WTC11 (cell line): ENCODE data around the gene RAD17. TPM values are rescaled to one million over a fixed set of nuclear protein-coding genes. Genes with fewer than 3 reads are reported as not detected.
"Not testable (repeated sequence)": the region's sequence is repeated elsewhere in the genome, so short reads cannot be mapped to it uniquely, and the experiment has no call there.

Source experiments
- ATAC-seq: fragments of 200-7000 bp; cut with Tn5 transposase; 2 replicates; pipeline ENCODE4 v1.10.0; 2021; ENCODE audit warnings: mild to moderate bottlenecking, moderate library complexity
- CTCF ChIA-PET: fragments of 300-600 bp; sonication (Branson Sonifier 250); formaldehyde crosslinking; loops from one replicate; lab custom pipeline; 2021; ENCODE audit warnings: antibody characterized with exemption; lab: Charles Lee
- POLR2A ChIA-PET: fragments of 350-600 bp; sonication (Branson Sonifier 250); formaldehyde crosslinking; loops from one replicate; lab custom pipeline; 2021; ENCODE audit warnings: antibody characterized with exemption; lab: Charles Lee
- DNase-seq: peaks from one replicate; pipeline ENCODE4 v3.0.0; 2021; ENCODE audit warnings: low spot score
- H3K27ac Mint-ChIP-seq: 2 replicates; pipeline ENCODE4 v1.8.0; 2021; ENCODE audit warnings: mixed read lengths
- H3K27me3 Mint-ChIP-seq: 2 replicates; pipeline ENCODE4 v1.8.0; 2021; ENCODE audit warnings: low read depth, mild to moderate bottlenecking, moderate library complexity, mixed read lengths
- H3K36me3 Mint-ChIP-seq: 2 replicates; pipeline ENCODE4 v1.8.0; 2021; ENCODE audit warnings: mixed read lengths
- H3K4me1 Mint-ChIP-seq: 2 replicates; pipeline ENCODE4 v1.8.0; 2022; ENCODE audit warnings: mixed read lengths
- H3K4me3 Mint-ChIP-seq: 2 replicates; pipeline ENCODE4 v1.8.0; 2021; ENCODE audit warnings: mild to moderate bottlenecking, moderate library complexity, mixed read lengths
- H3K9me3 Mint-ChIP-seq: 2 replicates; pipeline ENCODE4 v1.8.0; 2021; ENCODE audit warnings: mixed read lengths
- CTCF ChIP-seq: fragments of 200-600 bp; IDR thresholded peaks from 2 replicates; pipeline ENCODE4 v1.8.0; 2022; ENCODE audit warnings: antibody characterized with exemption
- FOXK1 ChIP-seq: sonication (generic); formaldehyde crosslinking; IDR thresholded peaks from 2 replicates; pipeline ENCODE4 v1.8.0; 2022; ENCODE audit warnings: mild to moderate bottlenecking, moderate library complexity, missing genetic modification reagents
- FOXP1 ChIP-seq: sonication (generic); formaldehyde crosslinking; IDR thresholded peaks from 2 replicates; pipeline ENCODE4 v1.8.0; 2022; ENCODE audit warnings: missing genetic modification reagents, mild to moderate bottlenecking, moderate library complexity, borderline replicate concordance
- ZNF416 ChIP-seq: fragments of 250-450 bp; sonication (Bioruptor Pico); IDR thresholded peaks from 2 replicates; pipeline ENCODE4 v1.9.0; 2021; ENCODE audit warnings: mild to moderate bottlenecking, inconsistent platforms
- ZNF671 ChIP-seq: fragments of 250-450 bp; sonication (Bioruptor Pico); IDR thresholded peaks from 2 replicates; pipeline ENCODE4 v1.8.0; 2021; ENCODE audit warnings: mild to moderate bottlenecking
- total RNA-seq: library from RNA; stranded (reverse); gene quantifications from 3 replicates; pipeline ENCODE4 v1.2.3, GENCODE V29; 2021
- TF ChIP-seq, protein P1 (sequence below): sonication (generic); formaldehyde crosslinking; conservative IDR thresholded peaks from 2 replicates; pipeline ENCODE4 v1.8.1; 2023; ENCODE audit warnings: mild to moderate bottlenecking, low read depth, missing genetic modification reagents, moderate library complexity
- TF ChIP-seq, protein P2 (sequence below): sonication (generic); formaldehyde crosslinking; IDR thresholded peaks from 2 replicates; pipeline ENCODE4 v1.8.0; 2023; ENCODE audit warnings: missing genetic modification reagents, mild to moderate bottlenecking, borderline replicate concordance
- TF ChIP-seq, protein P3 (sequence below): sonication (generic); formaldehyde crosslinking; IDR thresholded peaks from 2 replicates; pipeline ENCODE4 v1.8.0; 2022; ENCODE audit warnings: missing genetic modification reagents
- TF ChIP-seq, protein P4 (sequence below): sonication (generic); formaldehyde crosslinking; IDR thresholded peaks from 2 replicates; pipeline ENCODE4 v1.8.1; 2022; ENCODE audit warnings: mild to moderate bottlenecking, moderate library complexity, missing genetic modification reagents

The RAD17 gene
- total RNA-seq, 1 experiment from 2014 or later: 32.6 TPM

GRCh38 chr5:69449511-69449910 lies 79.9 kb downstream of the RAD17 start (continued):
- no peak for TF ChIP-seq CTCF
- TF ChIP-seq ZNF416: no peak
- TF ChIP-seq, protein P1, sequence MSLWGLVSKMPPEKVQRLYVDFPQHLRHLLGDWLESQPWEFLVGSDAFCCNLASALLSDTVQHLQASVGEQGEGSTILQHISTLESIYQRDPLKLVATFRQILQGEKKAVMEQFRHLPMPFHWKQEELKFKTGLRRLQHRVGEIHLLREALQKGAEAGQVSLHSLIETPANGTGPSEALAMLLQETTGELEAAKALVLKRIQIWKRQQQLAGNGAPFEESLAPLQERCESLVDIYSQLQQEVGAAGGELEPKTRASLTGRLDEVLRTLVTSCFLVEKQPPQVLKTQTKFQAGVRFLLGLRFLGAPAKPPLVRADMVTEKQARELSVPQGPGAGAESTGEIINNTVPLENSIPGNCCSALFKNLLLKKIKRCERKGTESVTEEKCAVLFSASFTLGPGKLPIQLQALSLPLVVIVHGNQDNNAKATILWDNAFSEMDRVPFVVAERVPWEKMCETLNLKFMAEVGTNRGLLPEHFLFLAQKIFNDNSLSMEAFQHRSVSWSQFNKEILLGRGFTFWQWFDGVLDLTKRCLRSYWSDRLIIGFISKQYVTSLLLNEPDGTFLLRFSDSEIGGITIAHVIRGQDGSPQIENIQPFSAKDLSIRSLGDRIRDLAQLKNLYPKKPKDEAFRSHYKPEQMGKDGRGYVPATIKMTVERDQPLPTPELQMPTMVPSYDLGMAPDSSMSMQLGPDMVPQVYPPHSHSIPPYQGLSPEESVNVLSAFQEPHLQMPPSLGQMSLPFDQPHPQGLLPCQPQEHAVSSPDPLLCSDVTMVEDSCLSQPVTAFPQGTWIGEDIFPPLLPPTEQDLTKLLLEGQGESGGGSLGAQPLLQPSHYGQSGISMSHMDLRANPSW (CRISPR knock-in tag): no peak
- no peak for TF ChIP-seq ZNF671
- TF ChIP-seq FOXP1: no peak
- no peak for TF ChIP-seq FOXK1

DNA sequence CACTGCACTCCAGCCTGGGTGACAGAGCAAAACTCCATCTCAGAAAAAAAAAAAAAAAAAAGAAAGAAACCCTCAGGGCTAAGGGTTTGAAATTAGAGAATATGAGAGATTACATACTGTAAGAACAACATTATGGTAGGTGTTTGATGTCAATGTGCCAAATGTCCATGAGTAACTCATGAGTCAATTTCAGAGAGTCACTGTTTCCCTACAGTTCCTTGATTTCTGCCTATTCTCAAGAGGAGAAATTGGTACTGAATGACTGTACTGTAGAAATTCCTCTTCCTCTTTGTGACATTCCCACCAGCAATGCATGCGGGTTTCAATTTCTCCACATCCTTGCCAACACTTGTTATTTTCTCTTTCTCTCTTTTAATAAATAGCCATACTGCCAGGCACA lies 80.5 kb downstream of the RAD17 start:
- DNase-seq (no peak), ATAC-seq (no peak)
- H3K27me3 Mint-ChIP-seq: no peaks in the 10 kb centered on the region
- H3K4me3 Mint-ChIP-seq: no peak overlapping the region
- peaks cover 5% of the 10 kb centered on the region; the same call in 1 of the 2 replicates for H3K4me1 Mint-ChIP-seq
- POLR2A ChIA-PET: no interaction called here
- TF ChIP-seq, protein P2, sequence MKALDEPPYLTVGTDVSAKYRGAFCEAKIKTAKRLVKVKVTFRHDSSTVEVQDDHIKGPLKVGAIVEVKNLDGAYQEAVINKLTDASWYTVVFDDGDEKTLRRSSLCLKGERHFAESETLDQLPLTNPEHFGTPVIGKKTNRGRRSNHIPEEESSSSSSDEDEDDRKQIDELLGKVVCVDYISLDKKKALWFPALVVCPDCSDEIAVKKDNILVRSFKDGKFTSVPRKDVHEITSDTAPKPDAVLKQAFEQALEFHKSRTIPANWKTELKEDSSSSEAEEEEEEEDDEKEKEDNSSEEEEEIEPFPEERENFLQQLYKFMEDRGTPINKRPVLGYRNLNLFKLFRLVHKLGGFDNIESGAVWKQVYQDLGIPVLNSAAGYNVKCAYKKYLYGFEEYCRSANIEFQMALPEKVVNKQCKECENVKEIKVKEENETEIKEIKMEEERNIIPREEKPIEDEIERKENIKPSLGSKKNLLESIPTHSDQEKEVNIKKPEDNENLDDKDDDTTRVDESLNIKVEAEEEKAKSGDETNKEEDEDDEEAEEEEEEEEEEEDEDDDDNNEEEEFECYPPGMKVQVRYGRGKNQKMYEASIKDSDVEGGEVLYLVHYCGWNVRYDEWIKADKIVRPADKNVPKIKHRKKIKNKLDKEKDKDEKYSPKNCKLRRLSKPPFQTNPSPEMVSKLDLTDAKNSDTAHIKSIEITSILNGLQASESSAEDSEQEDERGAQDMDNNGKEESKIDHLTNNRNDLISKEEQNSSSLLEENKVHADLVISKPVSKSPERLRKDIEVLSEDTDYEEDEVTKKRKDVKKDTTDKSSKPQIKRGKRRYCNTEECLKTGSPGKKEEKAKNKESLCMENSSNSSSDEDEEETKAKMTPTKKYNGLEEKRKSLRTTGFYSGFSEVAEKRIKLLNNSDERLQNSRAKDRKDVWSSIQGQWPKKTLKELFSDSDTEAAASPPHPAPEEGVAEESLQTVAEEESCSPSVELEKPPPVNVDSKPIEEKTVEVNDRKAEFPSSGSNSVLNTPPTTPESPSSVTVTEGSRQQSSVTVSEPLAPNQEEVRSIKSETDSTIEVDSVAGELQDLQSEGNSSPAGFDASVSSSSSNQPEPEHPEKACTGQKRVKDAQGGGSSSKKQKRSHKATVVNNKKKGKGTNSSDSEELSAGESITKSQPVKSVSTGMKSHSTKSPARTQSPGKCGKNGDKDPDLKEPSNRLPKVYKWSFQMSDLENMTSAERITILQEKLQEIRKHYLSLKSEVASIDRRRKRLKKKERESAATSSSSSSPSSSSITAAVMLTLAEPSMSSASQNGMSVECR (CRISPR knock-in tag): no peak
- TF ChIP-seq, protein P1 (CRISPR knock-in tag): no peak
- TF ChIP-seq, protein P3, sequence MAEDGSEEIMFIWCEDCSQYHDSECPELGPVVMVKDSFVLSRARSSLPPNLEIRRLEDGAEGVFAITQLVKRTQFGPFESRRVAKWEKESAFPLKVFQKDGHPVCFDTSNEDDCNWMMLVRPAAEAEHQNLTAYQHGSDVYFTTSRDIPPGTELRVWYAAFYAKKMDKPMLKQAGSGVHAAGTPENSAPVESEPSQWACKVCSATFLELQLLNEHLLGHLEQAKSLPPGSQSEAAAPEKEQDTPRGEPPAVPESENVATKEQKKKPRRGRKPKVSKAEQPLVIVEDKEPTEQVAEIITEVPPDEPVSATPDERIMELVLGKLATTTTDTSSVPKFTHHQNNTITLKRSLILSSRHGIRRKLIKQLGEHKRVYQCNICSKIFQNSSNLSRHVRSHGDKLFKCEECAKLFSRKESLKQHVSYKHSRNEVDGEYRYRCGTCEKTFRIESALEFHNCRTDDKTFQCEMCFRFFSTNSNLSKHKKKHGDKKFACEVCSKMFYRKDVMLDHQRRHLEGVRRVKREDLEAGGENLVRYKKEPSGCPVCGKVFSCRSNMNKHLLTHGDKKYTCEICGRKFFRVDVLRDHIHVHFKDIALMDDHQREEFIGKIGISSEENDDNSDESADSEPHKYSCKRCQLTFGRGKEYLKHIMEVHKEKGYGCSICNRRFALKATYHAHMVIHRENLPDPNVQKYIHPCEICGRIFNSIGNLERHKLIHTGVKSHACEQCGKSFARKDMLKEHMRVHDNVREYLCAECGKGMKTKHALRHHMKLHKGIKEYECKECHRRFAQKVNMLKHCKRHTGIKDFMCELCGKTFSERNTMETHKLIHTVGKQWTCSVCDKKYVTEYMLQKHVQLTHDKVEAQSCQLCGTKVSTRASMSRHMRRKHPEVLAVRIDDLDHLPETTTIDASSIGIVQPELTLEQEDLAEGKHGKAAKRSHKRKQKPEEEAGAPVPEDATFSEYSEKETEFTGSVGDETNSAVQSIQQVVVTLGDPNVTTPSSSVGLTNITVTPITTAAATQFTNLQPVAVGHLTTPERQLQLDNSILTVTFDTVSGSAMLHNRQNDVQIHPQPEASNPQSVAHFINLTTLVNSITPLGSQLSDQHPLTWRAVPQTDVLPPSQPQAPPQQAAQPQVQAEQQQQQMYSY (CRISPR knock-in tag): no peak
- TF ChIP-seq, protein P4, sequence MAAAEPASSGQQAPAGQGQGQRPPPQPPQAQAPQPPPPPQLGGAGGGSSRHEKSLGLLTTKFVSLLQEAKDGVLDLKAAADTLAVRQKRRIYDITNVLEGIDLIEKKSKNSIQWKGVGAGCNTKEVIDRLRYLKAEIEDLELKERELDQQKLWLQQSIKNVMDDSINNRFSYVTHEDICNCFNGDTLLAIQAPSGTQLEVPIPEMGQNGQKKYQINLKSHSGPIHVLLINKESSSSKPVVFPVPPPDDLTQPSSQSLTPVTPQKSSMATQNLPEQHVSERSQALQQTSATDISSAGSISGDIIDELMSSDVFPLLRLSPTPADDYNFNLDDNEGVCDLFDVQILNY (CRISPR knock-in tag): no peak
- no peaks in the 10 kb centered on the region for H3K9me3 Mint-ChIP-seq
- H3K27ac Mint-ChIP-seq: peak overlapping the region; percentile 17; the same call in 1 of the 2 replicates
- no peaks in the 10 kb centered on the region for H3K36me3 Mint-ChIP-seq
- CTCF ChIA-PET: no interaction called here

GRCh38 chr5:69450527-69450926 lies 80.9 kb downstream of the RAD17 start:
- H3K4me3 Mint-ChIP-seq, CTCF ChIA-PET, H3K36me3 Mint-ChIP-seq: not testable (repeated sequence)

More at GRCh38 chr5:69450527-69450926, 80.9 kb downstream of the RAD17 start:
- DNase-seq, H3K27me3 Mint-ChIP-seq, ATAC-seq, H3K4me1 Mint-ChIP-seq, POLR2A ChIA-PET, H3K9me3 Mint-ChIP-seq: not testable (repeated sequence)
- peak overlapping the region; percentile 17; the same call in 1 of the 2 replicates for H3K27ac Mint-ChIP-seq
